Fibroblast of gingiva (primary cell): ENCODE measurements around the gene CYP11A1.
A peak's percentile ranks its signal among the peaks of the same experiment; 100 is the strongest.

ENCODE experiments used
- DNase-seq: peaks from one replicate; pipeline ENCODE4 v3.0.0-alpha.2; 2011; ENCODE audit warnings: low read depth

CYP11A1 gene

GRCh38 chr15:74320352-74321247 is 46.8 kb downstream of the CYP11A1 start:
- peak; percentile 36 for DNase-seq

DNA sequence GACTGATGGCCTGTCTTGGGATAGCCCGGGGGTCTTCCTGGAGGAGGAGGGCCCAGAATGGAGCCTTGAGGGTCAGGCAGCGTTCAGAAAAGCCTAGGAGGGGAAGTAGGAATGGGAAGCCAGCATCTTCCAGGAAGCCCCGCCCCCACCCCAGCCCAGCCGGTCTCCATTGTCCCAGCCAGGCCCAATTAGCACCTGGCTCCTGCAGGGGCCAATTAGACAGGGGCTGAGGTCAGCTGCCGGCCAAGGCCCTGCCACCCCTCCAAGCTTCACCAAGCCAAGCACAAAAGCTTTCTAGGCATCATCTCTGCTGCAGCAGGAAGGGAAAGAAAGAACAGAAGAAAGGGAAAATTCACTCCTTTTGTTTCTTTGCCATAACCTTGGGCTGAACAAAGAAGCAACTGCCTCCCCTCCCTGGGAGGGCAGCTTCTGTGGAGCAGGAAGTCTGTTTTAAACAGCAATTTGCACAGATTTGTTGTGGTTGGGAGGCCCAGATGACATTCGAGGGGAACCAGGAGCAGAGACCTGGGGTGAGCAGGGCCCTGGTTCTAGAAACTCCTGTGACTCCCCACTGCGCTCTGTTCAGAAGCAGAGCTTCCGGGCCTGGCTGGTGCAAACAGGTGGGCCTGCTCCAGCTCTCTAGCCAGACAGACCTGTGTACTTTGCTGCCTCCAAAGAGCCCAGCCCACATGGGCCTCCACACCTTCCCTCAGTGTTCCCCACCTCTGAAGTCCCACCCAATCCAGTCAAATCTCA is 47.7 kb downstream of the CYP11A1 start:
- no peak for DNase-seq

GRCh38 chr15:74319138-74319460 is 48.3 kb downstream of the CYP11A1 start:
- no peak for DNase-seq

DNA sequence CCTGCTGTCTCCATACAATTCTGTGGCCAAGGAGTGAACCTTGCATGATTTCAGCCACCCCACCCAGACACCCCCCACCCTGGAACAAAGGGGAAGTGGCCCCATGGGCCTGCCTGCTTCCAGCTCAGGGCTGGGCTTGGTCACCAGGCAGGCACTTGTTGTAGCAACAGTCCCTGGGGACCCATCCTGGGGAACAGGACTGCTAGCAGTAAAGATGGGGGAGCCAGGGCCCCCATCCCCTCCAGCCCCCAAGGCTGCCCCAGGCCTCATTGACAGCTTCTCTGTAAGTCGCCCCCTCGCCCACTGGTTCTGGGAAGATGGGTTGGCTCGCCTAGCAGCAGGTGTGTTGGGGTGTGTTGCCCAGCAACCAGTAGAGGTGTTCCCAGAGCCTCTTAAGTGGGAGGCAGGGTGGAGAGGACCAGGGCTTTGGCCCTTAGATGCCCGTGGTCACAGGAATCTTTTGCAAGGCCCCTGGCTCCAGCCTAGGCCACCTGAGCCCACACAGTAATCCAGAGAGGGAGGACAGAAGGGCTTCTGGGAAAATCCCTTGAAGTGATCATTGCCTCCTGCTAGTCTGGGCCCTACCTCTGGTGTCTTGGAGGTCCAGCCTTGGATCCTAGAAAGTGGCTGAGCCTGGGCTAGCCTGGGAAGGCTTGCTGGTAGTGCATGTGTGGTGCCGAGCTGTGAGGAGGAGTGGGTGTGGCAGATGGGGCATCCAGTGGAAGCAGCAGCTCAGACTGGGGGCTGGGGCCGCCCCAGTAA is 48.9 kb downstream of the CYP11A1 start:
- DNase-seq = no peak

- peak; percentile 94 for DNase-seq
Measured at GRCh38 chr15:74317820-74318375, 49.5 kb downstream of the CYP11A1 start.

GRCh38 chr15:74316141-74316540 is 51.3 kb downstream of the CYP11A1 start:
- no peak for DNase-seq

GRCh38 chr15:74315626-74316025 is 51.8 kb downstream of the CYP11A1 start:
- no peak for DNase-seq

- no peak for DNase-seq
Measured at GRCh38 chr15:74314795-74315438, 52.5 kb downstream of the CYP11A1 start.

- DNase-seq = no peak
Measured at GRCh38 chr15:74313889-74314288, 53.6 kb downstream of the CYP11A1 start.

DNA sequence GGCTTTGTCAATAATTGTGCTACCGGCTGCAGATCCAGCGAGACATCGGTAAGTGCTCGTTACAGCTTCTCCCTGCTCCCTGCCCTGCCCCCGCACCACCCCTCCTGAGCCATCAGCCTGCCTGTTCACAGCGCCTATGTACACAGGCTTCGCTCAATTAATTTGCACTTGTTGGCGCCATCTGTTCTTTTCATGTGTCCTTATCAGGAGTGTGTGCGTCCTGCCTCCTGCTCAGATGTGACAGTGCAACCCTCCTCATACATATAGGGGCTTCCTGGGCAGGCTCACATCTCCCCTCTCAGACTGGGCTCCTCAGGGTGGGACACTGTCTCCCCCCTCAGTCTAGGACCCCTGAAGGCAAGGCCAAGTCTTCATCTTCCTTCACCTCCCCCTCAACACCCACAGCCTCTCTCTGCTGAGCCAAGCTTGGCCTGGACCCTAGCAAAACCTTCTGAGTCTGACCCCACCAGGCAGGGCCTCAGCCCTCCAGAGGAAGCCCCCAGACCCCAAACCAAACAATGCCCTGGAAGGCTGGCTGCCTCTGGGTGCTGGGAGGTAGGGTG is 54.9 kb downstream of the CYP11A1 start:
- DNase-seq = no peak

- DNase-seq = peak; percentile 14
Measured at GRCh38 chr15:74311734-74312444, 55.6 kb downstream of the CYP11A1 start.

GRCh38 chr15:74307827-74308811 is 59.3 kb downstream of the CYP11A1 start:
- peak; percentile 47 for DNase-seq

DNA sequence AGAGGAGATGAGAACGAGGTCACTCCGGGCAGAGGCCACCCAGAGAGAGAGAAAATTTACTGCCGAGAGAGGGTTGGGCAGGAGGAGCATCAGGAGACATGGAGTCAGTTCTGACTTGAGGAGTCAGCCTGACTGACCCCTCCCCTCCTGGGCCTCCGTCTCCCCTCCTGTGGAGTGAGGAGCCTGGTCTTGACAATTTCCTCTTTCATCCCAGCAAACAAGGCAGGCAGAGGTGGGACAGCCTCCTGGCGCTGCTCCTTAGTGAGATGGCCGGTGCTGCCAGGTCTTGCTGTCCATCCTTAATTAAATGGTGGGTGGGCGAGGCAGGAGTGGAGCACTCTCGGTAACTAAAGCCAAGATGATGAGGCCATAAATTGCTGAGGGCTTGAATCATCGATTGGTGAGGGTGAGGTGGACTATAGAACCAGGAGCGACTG is 60.6 kb downstream of the CYP11A1 start:
- no peak for DNase-seq

GRCh38 chr15:74305687-74306086 is 61.8 kb downstream of the CYP11A1 start:
- no peak for DNase-seq

DNA sequence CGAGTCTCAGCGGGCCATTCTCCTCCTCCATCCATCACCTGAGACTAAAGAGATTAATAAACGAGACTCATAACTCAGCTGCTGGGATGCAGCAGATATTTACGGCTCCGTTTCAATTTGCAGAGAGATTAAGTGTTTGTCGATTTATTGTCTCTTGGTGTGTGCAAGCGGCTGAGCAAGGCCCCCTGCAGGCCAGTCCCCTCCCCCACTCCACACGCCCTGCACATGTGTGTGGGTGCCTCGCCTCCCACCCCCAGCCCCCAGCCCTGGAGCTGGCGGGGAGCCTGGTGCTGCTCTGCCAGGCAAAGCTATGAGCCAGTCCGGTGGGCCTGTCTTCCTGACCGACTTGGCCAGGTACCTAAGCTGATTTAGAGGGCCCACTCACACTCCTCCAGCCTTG is 63.0 kb downstream of the CYP11A1 start:
- DNase-seq = no peak

- DNase-seq = no peak
Measured at GRCh38 chr15:74303741-74304309, 63.6 kb downstream of the CYP11A1 start.

- no peak for DNase-seq
Measured at GRCh38 chr15:74302821-74303359, 64.6 kb downstream of the CYP11A1 start.

- DNase-seq = no peak
Measured at GRCh38 chr15:74301583-74302361, 65.7 kb downstream of the CYP11A1 start.
